ENCODE measurements around the gene PCDHB10.
"Not testable (repeated sequence)": the region's sequence is repeated elsewhere in the genome, so short reads cannot be mapped to it uniquely, and the experiment has no call there.

Gene PCDHB10

DNA sequence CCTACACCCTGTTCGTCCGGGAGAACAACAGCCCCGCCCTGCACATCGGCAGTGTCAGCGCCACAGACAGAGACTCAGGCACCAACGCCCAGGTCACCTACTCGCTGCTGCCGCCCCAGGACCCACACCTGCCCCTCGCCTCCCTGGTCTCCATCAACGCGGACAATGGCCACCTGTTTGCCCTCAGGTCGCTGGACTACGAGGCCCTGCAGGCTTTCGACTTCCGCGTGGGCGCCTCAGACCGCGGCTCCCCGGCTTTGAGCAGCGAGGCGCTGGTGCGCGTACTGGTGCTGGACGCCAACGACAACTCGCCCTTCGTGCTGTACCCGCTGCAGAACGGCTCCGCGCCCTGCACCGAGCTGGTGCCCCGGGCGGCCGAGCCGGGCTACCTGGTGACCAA lies 3.5 kb upstream of the PCDHB10 start:
- DNase-seq = not testable (repeated sequence)

- DNase-seq = not testable (repeated sequence)
These were observed 3.0 kb upstream of the PCDHB10 start for GRCh38 chr5:141189131-141189530.

GRCh38 chr5:141194332-141194731 lies 2.2 kb downstream of the PCDHB10 start:
- not testable (repeated sequence) for DNase-seq

GRCh38 chr5:141196363-141196762 lies 4.2 kb downstream of the PCDHB10 start:
- no peak for DNase-seq

GRCh38 chr5:141199359-141200235 lies 7.4 kb downstream of the PCDHB10 start, which contains the start of gene PCDHB11:
TSS of gene PCDHB11 (plus strand) at chr5:141199627. CDS start at chr5:141199775, 148 bp downstream.
- DNase-seq = no peak

GRCh38 chr5:141201126-141201525 lies 9.0 kb downstream of the PCDHB10 start:
- DNase-seq = not testable (repeated sequence)

DNA sequence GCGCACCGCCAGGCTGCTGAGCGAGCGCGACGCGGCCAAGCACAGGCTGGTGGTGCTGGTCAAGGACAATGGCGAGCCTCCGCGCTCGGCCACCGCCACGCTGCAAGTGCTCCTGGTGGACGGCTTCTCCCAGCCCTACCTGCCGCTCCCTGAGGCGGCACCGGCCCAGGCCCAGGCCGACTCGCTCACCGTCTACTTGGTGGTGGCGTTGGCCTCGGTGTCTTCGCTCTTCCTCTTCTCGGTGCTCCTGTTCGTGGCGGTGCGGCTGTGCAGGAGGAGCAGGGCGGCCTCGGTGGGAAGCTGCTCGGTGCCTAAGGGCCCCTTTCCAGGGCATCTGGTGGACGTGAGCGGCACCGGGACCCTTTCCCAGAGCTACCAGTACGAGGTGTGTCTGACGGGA lies 9.5 kb downstream of the PCDHB10 start:
- not testable (repeated sequence) for DNase-seq

- DNase-seq = no peak
These were observed 16.3 kb downstream of the PCDHB10 start, which contains the start of gene PCDHB12 for GRCh38 chr5:141208478-141208877. TSS of gene PCDHB12 (plus strand) at chr5:141208719. CDS start at chr5:141208908, 189 bp downstream.

GRCh38 chr5:141210281-141210680 lies 18.1 kb downstream of the PCDHB10 start:
- not testable (repeated sequence) for DNase-seq

DNA sequence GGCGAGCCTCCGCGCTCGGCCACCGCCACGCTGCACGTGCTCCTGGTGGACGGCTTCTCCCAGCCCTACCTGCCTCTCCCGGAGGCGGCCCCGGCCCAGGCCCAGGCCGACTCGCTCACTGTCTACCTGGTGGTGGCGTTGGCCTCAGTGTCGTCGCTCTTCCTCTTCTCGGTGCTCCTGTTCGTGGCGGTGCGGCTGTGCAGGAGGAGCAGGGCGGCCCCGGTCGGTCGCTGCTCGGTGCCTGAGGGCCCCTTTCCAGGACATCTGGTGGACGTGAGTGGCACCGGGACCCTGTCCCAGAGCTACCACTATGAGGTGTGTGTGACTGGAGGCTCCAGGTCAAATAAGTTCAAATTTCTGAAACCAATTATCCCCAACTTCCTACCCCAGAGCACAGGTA lies 18.7 kb downstream of the PCDHB10 start:
- not testable (repeated sequence) for DNase-seq

DNA sequence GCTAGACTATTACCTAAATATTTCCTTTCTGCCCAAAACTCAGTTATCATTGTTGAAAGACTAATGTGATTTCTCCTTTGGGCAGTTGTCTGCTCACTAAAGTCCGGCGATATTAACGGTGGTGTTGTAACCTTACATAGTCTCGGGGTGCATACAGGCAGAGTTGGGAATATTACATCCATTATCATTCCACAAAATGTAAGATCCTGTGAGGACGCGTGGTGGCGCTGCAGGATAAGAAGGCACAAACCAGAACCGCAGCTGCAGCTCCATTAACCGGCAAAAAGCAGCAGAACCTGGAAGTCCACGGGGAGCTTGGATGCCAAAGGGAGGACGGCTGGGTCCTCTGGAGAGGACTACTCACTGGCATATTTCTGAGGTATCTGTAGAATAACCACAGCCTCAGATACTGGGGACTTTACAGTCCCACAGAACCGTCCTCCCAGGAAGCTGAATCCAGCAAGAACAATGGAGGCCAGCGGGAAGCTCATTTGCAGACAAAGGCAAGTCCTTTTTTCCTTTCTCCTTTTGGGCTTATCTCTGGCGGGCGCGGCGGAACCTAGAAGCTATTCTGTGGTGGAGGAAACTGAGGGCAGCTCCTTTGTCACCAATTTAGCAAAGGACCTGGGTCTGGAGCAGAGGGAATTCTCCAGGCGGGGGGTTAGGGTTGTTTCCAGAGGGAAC lies 21.6 kb downstream of the PCDHB10 start, which contains the start of gene PCDHB13:
Gene PCDHB13 (plus strand): TSS at position 264 of the 684 bp plus-strand sequence. CDS start 205 bp downstream, at position 469.
- DNase-seq = peak; percentile 5

- DNase-seq = not testable (repeated sequence)
These were observed 22.4 kb downstream of the PCDHB10 start for GRCh38 chr5:141214583-141214982.

DNA sequence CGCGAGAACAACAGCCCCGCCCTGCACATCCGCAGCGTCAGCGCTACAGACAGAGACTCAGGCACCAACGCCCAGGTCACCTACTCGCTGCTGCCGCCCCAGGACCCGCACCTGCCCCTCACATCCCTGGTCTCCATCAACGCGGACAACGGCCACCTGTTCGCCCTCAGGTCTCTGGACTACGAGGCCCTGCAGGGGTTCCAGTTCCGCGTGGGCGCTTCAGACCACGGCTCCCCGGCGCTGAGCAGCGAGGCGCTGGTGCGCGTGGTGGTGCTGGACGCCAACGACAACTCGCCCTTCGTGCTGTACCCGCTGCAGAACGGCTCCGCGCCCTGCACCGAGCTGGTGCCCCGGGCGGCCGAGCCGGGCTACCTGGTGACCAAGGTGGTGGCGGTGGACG lies 23.4 kb downstream of the PCDHB10 start:
- not testable (repeated sequence) for DNase-seq

- not testable (repeated sequence) for DNase-seq
These were observed 23.9 kb downstream of the PCDHB10 start for GRCh38 chr5:141216035-141216434.

GRCh38 chr5:141223112-141223783 lies 31.1 kb downstream of the PCDHB10 start, which contains the start of gene PCDHB14:
TSS of gene PCDHB14 (plus strand) at chr5:141223343. CDS start at chr5:141223506, 163 bp downstream.
- DNase-seq = peak; percentile 3

GRCh38 chr5:141224844-141225243 lies 32.7 kb downstream of the PCDHB10 start:
- DNase-seq = not testable (repeated sequence)

GRCh38 chr5:141225421-141225820 lies 33.3 kb downstream of the PCDHB10 start:
- not testable (repeated sequence) for DNase-seq

- no peak for DNase-seq
These were observed 42.0 kb downstream of the PCDHB10 start for GRCh38 chr5:141234109-141234667.

DNA sequence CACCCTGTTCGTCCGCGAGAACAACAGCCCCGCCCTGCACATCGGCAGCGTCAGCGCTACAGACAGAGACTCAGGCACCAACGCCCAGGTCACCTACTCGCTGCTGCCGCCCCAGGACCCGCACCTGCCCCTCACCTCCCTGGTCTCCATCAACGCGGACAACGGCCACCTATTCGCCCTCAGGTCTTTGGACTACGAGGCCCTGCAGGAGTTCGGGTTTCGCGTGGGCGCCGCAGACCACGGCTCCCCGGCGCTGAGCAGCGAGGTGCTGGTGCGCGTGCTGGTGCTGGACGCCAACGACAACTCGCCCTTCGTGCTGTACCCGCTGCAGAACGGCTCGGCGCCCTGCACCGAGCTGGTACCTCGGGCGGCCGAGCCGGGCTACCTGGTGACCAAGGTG lies 43.8 kb downstream of the PCDHB10 start:
- DNase-seq = not testable (repeated sequence)

DNA sequence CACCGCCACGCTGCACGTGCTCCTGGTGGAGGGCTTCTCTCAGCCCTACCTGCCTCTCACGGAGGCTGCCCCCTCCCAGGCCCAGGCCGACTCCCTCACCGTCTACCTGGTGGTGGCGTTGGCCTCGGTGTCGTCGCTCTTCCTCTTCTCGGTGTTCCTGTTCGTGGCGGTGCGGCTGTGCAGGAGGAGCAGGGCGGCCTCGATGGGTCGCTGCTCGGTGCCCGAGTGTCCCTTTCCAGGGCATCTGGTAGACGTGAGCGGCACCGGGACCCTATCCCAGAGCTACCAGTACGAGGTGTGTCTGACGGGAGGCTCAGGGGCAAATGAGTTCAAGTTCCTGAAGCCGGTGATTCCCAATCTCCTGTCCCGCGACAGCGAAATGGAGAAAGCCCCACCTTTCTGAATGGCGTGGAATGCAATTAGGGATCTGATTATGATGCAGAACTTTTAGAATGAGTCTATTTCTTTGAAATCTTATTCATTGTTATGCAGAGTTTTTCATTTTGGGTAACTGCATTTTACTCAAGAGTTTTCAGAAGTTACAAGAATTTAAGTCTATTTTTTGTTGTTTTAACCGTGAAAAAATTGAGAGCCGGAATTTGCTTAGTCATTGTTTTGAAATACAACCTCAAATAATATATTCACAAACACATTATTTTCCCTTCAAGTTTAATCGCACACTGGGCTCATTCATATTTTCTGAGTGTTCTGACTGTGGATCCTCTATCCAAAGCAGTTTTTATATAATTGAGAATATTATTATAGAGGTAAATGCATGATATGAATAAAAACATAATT lies 44.6 kb downstream of the PCDHB10 start:
- DNase-seq = no peak

DNA sequence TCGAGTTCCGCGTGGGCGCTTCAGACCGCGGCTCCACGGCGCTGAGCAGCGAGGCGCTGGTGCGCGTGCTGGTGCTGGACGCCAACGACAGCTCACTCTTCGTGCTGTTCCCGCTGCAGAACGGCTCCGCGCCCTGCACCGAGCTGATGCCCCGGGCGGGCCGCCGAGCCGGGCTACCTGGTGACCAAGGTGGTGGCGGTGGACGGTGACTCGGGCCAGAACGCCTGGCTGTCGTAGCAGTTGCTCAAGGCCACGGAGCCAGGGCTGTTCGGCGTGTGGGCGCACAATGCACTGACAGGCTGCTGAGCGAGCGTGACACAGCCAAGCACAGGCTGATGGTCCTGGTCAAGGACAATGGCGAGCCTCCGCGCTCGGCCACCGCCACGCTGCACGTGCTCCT lies 49.3 kb downstream of the PCDHB10 start:
- DNase-seq = no peak

Data from fibroblast of skin of right biceps (primary cell).